ENCODE results near the gene G3BP1. TPM values are rescaled to one million over a fixed set of nuclear protein-coding genes. Genes with fewer than 3 reads are reported as not detected.

Gene G3BP1
- total RNA-seq, 4 donors from 2014 or later = 95.9 to 177 (median 131) TPM

GRCh38 chr5:151751593-151751992 is 20.2 kb upstream of the G3BP1 start:
- intact Hi-C loops (cut with DNase I) = no loop called here
- 96 to 98% methylated on average over 4 of the region's 4 CpGs for WGBS, 2 donors
- no peak overlapping the region for H3K4me3 ChIP-seq (replicated peaks in 1 of 3)
- no peaks in the 10 kb centered on the region for H3K27me3 ChIP-seq
- no peak overlapping the region for H3K27ac ChIP-seq
- H3K36me3 ChIP-seq = no peaks in the 10 kb centered on the region
- TF ChIP-seq POLR2A (IDR thresholded peaks at IDR 0.05) (no peak), CTCF (IDR thresholded peaks at IDR 0.05) (no peak)
- peaks cover 7 to 11% of the 10 kb centered on the region in 2 donors for H3K4me1 ChIP-seq
- no peak for DNase-seq
- H3K9me3 ChIP-seq = no peaks in the 10 kb centered on the region

GRCh38 chr5:151755383-151755782 is 16.4 kb upstream of the G3BP1 start:
- H3K4me1 ChIP-seq = peaks cover 21 to 26% of the 10 kb centered on the region in 2 donors
- TF ChIP-seq CTCF (IDR thresholded peaks at IDR 0.05) (no peak), POLR2A (IDR thresholded peaks at IDR 0.05) (no peak)
- peak in 1 of 2 donors; percentile 25 for DNase-seq
- peak overlapping the region; percentile 16 to 62 (median 42) for H3K27ac ChIP-seq
- intact Hi-C loops (cut with DNase I) = no loop called here
- 57 to 68% methylated on average over 3 of the region's 3 CpGs for WGBS, 2 donors
- H3K9me3 ChIP-seq = no peaks in the 10 kb centered on the region
- H3K4me3 ChIP-seq (replicated peaks in 1 of 3) = no peak overlapping the region
- no peaks in the 10 kb centered on the region for H3K36me3 ChIP-seq
- H3K27me3 ChIP-seq = no peaks in the 10 kb centered on the region

GRCh38 chr5:151757233-151758140 is 14.3 kb upstream of the G3BP1 start:
- Histone ChIP-seq H3K4me3 (replicated peaks in 1 of 3) (peak overlapping the region; percentile 38 to 95 (median 61)), H3K4me1 (peaks cover 21 to 26% of the 10 kb centered on the region in 2 donors), H3K9me3 (no peaks in the 10 kb centered on the region), H3K27me3 (no peaks in the 10 kb centered on the region), H3K36me3 (no peaks in the 10 kb centered on the region), H3K27ac (peak overlapping the region; percentile 58 to 89 (median 84))
- intact Hi-C loops (cut with DNase I) = no loop called here
- TF ChIP-seq POLR2A (IDR thresholded peaks at IDR 0.05) (no peak), CTCF (IDR thresholded peaks at IDR 0.05) (no peak)
- WGBS, 2 donors = 16 to 31% methylated on average over 8 to 9 of the region's 9 CpGs
- peak in 1 of 2 donors; percentile 23 for DNase-seq

GRCh38 chr5:151758141-151758429 is 13.7 kb upstream of the G3BP1 start:
- intact Hi-C loops (cut with DNase I) = no loop called here
- DNase-seq = peak; percentile 40 to 50
- Histone ChIP-seq H3K4me3 (replicated peaks in 1 of 3) (peak overlapping the region; percentile 38 to 95 (median 61)), H3K27ac (peak overlapping the region; percentile 58 to 89 (median 84)), H3K27me3 (no peaks in the 10 kb centered on the region), H3K9me3 (no peaks in the 10 kb centered on the region), H3K4me1 (peaks cover 21 to 26% of the 10 kb centered on the region in 2 donors), H3K36me3 (no peaks in the 10 kb centered on the region)
- WGBS, 2 donors = 2 to 5% methylated on average over 4 to 8 of the region's 11 CpGs
- TF ChIP-seq POLR2A (IDR thresholded peaks at IDR 0.05) = no peak
- no peak for TF ChIP-seq CTCF (IDR thresholded peaks at IDR 0.05)

Data from thyroid gland (tissue), 4 donors.